Stimulated activated CD8-positive, alpha-beta memory T cell treated with anti-CD3 and anti-CD28 coated beads, Interleukin-15, amount 100 ng/mL, for 24 hours (primary cell): ENCODE results near the gene PHF21B.

ENCODE experiments used
- DNase-seq: peaks from one replicate; pipeline ENCODE4 v3.0.0-alpha.2; 2020; ENCODE audit warnings: low read depth

PHF21B gene

GRCh38 chr22:45013138-45013537 is 3.3 kb upstream of the PHF21B start:
- no peak for DNase-seq

GRCh38 chr22:45010532-45010900 is 711 bp upstream of the PHF21B start:
- DNase-seq: no peak

DNA sequence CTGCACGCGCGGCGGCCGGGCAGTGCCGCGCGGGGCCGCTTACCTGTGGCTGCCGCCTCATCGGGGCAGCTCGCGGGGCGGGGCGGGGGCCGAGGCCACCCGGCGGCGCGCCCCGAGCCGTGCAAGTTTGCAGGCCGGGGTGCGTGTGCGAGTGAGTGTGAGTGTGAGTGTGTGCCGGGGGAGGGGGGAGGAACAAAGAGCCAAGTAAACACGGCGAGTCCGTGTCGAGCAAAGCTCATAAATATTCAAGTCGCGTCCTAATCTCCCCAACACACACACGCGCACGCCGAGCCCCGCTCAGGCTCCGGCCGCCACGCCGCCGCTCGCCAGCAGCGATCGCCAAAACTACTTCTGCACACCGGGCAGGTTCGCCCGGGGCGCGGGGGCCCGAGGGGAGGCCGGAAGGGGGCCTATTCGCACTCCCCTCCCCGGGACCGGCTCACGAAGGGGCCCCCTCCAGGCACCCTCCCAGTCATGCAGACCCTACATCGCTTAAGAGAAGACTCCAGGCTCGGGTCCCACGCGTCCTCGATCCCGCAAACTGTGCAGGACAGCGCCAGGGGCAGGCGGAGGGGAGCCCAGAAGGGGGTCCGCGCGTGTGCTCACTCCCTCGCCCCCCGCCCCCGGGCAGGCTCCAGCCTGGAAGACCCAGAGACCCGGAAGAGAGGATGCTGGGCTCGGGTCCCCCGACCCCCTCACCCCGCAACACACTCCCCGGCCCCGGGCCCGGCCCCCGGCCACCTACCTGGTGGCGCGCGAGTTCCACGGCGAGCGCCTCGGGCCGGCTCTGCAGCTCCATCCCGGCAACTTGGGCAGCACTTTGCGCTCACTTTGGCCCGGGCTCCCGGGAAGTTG is 827 bp downstream of the PHF21B start:
- DNase-seq: no peak

DNA sequence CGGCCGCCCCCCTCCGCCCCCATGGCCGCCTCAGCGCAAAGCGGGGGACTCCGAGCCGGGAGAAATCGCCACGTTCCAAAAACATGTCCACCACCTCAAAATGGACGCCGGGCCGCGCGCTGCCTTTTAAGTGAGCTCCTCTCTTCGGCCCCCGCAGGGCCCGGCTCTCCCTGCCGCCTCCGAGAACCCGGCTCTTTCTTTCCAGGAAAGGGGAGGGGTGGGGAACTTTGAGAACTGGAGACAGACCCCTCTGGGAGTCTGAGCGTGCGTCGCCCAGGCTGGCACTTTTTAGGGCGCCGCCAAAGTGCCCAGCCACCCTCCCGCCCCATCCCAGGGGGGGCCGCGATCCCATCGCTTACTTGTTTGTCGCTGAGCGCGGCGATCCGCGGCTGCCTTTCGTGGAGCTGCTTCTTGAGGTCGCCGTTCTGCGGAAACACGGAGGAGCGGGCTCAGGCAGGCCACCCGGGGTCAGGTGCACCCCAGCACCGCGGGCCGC is 1.6 kb downstream of the PHF21B start:
- DNase-seq: no peak

GRCh38 chr22:45007391-45008185 is 2.2 kb downstream of the PHF21B start:
- DNase-seq: no peak

- no peak for DNase-seq
Measured at GRCh38 chr22:45006964-45007390, 2.8 kb downstream of the PHF21B start.

GRCh38 chr22:45006111-45006963 is 3.5 kb downstream of the PHF21B start:
- no peak for DNase-seq

DNA sequence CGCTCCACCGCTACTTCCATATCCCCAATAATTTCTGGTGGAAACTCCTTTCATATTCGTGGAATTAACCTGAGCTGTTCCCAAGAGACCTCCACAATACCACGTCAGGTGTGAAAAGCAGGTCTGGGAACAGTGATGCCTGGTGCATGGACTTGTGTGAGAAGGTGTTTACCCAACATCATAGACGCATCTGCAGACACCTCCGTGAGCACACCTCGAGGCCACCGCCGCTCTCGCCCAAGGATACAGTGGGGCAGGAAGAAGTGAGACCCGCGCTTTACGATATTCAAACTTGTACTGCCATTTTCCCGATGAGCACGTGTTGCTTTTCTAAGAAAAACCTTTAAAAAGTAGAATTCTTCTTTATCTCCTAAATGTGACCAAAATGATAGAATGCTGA is 8.2 kb downstream of the PHF21B start:
- DNase-seq: no peak

GRCh38 chr22:45000330-45000729 is 9.5 kb downstream of the PHF21B start:
- DNase-seq: no peak

DNA sequence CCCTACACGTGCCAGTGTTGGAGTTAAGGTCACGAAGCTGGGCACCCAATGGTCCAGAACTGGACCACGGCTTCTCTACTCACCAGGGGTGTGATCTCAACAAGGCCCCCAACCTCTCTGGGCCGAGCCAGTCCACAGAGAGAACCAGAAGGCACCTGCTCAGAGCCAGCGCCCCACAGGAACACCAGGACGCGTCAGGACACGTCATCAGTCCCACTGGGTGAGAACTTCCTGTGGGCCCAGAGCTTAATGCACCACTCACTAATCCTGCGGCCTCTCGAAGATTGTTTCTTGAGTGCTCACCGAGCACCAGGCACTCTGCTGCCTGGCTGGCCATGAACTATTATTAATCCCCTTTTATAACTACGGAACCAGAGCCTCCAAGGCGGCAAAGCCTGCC is 10.1 kb downstream of the PHF21B start:
- no peak for DNase-seq

GRCh38 chr22:44999231-44999630 is 10.6 kb downstream of the PHF21B start:
- DNase-seq: no peak

DNA sequence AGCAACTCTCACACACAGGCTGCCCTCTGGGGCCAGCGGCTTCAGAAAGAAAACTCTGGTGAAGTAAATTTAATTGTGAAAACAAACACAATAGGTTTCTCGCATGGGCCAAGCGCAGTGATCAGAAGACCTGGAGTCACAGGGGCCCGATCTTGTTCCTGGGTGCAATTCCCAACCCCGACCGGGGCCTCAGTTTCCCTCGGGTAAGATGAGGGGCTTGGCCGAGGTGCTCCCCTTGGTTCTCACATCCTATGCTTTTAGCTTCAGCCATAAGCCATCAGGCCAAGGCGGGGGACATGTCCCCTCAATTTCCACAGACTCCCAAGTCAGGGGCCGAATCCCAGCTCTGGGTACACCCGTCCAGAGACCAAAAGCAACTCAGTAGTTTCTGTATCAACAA is 11.5 kb downstream of the PHF21B start:
- DNase-seq: no peak

DNA sequence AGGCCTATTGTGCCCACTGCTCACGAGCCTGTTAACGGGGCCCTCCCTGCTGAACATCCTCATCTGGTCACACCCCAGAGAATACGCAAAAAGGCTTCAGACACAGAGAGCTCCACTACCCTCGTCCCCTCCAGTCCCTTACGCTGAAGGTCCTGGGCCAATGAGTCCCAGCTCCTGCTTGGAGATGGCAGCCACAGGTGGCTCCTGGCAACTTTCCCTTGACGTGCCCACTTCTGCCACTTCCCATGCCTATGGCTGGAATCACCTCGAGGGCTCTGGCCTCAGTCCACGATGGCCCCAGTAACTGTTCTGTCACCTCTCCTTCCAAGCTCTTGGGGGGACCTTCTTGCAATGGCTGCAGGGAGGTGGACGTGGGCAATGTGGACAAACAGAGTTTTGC is 12.7 kb downstream of the PHF21B start:
- DNase-seq: no peak

DNA sequence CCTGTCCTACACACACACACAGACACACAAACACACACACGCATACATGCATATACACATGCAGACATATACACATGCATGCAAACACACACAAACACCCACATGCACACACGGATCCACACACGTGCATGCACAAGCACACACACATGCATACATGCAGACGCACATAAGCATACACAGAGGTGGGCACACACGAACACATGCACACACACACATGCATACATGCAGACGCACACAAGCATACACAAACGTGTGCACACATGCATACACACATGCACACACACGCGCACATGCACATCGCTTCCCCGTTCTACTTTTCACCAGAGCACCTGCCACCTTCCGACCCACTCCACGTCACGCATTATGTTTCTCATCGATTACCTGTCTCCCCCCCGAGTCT is 13.2 kb downstream of the PHF21B start:
- DNase-seq: no peak

- DNase-seq: no peak
Measured at GRCh38 chr22:44996120-44996519, 13.7 kb downstream of the PHF21B start.

GRCh38 chr22:44995715-44996114 is 14.1 kb downstream of the PHF21B start:
- DNase-seq: no peak

- DNase-seq: no peak
Measured at GRCh38 chr22:44995105-44995514, 14.7 kb downstream of the PHF21B start.

- no peak for DNase-seq
Measured at GRCh38 chr22:44994399-44995104, 15.3 kb downstream of the PHF21B start.

GRCh38 chr22:44992166-44992565 is 17.6 kb downstream of the PHF21B start:
- no peak for DNase-seq

GRCh38 chr22:44991218-44991617 is 18.6 kb downstream of the PHF21B start:
- DNase-seq: no peak

DNA sequence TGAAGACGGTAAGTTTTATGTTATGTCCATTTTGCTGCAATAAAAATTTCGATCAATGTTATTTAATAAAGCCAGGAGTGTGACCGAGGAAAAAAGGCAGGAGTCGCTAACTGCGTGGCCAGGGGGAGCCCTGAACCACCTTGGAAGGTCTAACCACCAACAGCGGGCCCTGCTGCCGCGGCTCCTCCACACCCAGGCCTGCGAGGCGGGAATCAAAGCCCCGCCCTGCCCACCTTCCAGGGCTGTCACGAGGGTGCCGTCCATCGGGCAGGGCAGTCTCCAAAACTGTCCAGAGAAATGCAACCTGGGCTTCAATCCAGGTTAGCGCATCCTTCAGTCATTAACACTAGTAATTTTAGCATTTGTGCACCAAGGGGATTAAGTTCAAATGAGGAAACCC is 19.0 kb downstream of the PHF21B start:
- DNase-seq: no peak

DNA sequence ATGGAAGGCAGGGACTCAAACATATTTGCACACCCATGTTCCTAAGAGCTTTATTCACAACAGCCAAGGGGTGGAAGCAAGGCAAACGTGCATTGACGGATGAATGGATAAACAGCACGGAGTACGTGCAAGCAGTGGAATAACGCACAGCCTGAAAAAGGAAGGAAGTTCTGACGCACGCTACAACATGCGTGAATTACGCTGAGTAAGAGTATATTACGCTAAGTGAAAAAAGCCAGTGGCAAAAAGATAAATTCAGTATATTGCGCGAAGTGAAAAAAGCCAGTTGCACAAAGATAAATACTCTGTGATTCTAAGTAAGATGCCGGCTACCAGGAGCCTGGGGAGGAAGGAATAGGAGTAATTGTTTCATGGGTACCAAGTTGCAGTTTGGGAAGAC is 19.5 kb downstream of the PHF21B start:
- DNase-seq: no peak
